GM18526 (cell line): ENCODE data around the gene NT5C3A.

Source experiments
- POLR2A ChIP-seq: IDR thresholded peaks from 3 replicates; pipeline ENCODE4 v1.6.1; 2011; ENCODE audit not compliant: insufficient read length; ENCODE audit errors: extremely low read depth

Gene NT5C3A

DNA sequence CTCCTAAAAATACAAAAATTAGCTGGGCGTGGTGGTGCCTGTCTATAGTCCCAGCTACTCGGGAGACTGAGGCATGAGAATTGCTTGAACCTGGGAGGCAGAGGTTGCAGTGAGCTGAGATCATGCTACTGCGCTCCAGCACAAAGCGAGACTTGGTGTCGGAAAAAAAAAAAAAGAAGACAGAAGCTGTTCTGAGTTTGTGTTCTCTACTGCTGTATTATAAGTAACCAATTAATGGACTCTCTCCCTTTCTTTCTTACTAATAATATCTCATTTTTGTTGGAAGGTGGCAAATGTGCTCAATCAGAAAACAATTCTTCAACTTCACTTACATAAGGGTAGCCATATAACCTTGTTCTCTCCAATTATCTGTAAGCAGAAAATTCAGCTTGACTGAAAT, 7.4 kb downstream of the NT5C3A start:
- TF ChIP-seq POLR2A: no peak

DNA sequence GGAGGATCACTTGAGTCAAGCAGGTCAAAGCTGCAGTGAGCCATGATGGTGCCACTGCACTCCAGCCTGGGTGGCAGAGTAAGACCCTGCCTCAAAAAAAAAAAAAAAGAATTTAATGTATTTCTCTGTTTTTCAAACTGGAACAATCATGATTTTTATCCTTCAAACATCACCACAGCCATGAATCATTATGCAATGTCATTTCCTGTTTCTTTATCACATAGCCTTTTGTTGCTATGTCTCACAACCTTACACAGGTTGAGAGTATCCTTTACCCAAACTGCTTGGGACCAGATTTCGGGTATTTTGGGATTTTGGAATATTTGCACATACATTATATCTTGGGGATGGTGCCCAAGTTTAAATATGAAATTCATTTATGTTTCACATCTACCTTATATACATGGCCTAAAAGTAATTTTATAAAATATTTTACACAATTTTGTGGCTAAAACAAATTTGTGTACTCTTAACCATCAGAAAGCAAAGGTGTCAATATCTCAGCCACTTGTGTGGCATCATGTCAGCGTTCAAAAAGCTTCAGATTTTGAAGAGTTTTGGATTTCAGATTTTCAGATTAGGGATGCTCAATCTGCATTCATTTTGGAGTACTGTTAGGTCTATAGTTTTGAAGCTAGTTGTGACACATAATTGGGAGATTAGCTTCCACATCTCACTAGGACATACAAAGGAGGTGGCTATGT, 8.2 kb downstream of the NT5C3A start:
- no peak for TF ChIP-seq POLR2A

DNA sequence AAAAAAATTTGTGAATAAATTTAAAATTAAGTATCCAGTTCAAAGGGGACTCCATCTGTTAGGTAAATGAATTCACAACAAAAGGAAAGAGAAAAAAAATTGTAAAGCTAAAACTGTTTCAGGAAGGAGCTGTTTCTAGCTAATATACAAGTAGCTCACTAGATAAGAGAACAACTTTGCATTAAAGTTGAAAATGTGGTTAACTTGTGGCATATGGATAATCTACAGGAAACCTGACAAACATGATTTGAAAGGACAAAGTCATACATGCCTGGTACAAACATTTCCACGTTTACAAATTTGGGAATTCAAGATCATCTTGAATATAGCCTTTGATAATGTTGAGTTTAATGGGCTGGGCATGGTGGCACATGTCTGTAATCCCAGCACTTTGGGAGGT, 8.9 kb downstream of the NT5C3A start:
- TF ChIP-seq POLR2A: no peak

DNA sequence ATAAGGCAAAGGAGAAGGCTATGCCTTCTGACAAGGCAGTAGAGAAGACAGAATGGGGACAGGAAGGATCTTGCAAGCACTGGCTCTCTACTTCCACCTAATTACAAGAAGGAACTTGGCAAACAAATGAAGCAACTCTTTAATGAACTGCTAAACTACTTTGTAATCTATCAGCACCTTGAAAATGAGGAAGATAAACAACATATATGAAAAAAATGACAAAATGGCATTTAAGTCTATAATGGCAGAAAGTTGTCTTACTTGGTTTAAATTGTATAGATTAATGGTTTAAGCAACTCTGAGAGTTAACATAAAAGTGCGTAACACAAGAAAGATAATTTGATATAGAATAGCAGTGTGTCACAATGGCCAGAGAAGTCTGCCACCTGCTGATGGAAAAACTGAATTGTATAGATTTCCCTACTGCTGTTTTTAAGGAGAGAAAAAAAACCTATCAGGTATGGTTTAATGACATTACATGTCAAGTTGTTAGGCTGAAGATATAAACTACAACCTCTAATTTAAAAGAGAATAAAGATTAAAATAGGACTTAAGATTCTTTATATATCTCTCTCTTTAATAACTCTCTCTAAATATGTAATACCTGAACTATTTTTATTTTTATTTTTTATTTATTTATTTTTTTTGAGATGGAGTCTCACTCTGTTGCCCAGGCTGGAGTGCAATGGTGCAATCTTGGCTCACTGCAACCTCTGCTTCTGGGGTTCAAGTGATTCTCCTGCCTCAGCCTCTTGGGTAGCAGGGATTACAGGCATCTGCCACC, 11.8 kb downstream of the NT5C3A start:
- TF ChIP-seq POLR2A: no peak

DNA sequence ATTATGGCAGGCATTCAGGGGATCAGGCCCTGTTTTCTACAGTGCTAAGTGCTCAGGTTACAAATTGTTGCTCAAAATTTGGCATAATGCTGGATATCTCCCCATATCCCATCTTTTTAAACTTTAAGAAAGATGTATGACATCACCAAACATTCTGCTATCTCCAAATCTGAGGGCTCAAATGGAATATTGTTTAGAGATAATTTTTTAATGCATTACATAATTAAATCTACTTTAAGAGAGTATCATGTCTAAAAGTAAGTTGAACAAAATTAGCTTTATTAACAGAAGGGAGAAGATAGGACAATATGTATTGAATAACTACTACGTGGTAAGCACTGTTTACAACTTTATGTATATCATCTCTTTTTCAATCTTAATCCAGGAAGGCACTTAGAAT, 13.9 kb downstream of the NT5C3A start:
- no peak for TF ChIP-seq POLR2A

DNA sequence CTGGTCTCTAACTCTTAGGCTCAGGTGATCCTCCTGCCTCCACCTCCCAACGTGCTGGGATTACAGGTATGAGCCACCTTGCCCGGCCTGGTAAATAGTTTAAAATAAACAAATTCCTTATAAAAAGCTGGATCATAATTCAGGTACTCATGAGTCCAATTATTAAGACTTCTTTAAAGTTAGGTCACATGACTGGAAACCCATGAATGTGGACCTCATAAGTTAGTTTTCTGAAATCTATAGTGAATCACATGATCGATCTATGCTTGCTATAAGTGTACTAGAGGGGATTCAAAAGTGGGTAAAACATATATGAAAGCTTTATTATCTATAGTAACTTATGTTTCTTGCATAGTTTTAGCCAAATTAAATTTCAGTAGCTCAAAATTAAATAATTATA, 14.3 kb downstream of the NT5C3A start:
- no peak for TF ChIP-seq POLR2A

DNA sequence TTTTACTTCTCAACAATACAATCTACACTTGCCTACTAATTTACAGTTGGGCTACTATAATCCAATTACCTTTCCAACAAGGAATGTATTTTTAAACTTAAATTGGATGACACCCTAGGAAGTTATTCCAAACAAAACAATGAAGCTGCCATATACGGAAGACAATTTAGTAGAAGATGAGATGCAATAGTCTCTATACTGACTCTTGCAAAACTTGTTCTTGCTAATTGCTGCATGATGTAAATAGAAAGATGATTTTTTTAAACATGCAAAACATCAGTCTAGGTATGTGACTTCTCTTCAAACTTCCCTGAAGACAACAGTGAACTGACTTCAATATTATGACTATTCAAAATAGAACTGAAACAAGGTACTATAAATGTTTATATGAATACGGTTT, 17.6 kb downstream of the NT5C3A start:
- no peak for TF ChIP-seq POLR2A

DNA sequence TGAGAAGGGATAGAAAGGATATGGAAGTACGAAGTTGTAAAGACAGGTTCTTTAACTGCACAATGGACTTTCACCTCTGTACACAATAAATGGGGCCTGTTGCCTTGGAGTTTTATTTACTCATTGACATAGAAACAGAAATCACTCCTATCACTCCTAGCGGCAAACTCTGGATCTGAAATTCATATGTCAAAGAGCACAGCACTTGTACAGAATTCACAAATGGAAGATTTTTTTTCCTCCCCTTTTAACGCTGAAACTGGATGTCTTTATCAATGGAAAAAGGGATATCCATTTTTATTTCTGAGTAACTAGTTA, 18.2 kb downstream of the NT5C3A start:
- no peak for TF ChIP-seq POLR2A

DNA sequence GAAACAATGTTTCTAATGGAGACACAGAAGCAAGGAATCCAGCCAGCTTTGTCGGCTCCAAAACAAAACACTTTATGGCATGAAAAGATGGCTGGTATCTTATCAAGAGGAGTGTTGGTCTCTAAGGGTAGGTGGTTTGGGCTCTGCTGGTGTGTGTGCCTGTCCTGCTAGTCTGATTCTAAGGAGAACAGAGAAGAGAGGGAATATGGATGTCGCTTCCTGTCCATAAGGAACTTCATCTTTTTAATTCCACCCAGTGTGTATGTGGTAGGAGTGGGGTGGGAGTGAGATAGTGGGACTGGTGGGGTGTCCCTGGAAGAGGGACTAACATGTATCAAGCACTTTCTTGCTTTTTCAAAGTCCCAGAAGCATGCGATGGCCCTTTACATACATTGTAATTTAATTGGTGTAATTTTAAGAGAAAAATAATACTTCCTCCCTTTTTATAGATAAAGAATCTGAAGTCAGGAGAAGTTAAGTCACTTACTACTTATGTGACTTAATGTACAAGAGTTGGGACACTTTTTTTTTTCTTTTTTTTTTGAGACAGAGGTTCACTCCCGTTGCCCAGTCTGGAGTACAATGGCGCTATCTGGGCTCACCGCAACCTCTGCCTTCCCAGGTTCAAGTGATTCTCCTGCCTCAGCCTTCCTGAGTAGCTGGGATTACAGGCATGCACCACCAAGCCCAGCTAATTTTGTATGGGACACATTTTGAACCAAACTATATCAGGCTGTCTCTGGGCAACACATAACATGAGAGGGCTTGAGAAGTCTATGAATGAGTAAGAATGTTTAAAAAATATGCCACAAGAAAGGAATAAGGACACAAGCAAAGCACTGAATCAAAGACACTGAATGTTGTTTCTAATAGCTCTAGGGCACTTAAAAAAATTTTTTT, 18.8 kb downstream of the NT5C3A start:
- TF ChIP-seq POLR2A: no peak

DNA sequence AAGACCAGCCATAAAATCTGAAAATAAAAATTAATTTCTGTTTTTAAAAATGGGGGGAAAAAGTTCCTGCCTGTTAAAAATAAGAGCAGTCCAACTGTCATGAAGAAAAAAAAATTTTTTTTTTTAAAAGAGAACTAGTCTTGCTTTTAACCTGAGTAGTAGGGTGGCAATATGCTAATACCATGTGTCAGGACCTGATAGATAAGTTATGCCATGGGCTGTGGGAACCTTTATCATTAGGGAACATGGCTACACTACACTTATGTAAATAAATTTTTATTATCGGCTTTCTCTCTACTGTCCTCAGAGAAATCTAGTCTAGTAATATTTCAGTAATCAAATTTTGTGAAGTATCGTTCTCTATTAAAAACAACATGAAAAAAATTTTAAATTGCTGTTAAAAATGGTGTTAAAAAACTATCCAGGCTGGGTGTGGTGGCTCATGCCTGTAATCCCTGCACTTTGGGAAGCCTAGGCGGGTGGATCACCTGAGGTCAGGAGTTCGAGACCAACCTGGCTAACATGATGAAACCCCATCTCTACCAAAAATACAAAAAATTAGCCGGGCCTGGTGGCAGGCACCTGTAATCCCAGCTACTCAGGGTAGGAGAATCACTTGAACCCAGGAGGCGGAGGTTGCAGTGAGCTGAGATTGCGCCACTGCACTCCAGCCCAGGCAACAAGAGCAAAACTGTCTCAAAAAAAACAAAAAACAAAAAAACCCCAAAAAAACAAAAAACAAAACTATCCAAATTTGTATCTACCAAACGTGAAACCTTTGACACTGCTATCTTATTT, 20.7 kb downstream of the NT5C3A start:
- TF ChIP-seq POLR2A: no peak

DNA sequence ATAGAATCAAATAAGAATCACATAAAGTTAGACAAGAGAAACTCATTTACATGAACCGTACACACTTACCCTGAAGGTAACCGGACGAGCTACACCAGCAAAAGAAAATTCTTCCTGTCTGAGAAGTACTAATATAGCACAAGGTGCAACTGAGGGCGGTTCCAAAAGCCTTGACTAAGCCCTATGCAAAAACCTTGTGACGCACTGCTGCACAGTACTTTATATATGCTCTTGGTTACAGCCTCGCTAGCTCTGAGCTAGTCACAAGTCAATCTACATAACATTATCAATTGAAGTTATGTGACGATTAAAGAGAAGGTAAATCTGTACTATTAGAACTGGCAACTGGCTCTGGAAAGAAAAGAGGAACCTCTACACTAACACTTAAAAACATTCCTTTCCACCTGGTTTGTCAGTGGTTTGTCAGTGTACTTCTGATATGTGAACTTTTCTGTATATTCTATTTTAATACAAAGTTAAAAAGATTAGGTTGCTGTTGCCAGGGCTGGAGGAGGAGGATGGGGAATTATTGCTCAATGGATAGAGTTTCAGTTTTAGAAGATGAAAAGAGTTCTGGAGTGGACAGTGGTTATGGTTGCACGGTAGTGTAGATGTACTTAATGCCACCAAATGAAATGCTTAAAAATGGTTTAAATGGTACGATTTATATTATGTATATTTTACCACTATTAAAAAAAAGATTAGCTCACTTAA, 21.6 kb downstream of the NT5C3A start:
- peak; percentile 90 for TF ChIP-seq POLR2A

DNA sequence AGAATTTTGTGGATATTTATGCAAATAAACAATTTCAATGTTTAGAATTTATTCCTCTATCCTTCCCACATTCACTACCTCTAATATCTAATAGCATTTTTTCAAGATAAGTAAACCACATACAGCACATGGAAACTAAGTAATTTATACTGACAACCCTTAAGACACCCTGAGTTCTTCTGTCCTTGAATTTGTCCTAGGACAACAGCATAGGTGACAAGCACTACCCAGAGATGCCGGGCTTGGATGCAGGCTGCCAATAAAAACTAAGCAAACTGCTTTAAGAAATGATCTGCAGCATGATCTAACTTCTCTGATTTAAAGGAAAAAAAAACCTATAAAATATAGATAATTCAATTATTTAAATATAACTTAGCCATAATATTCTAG, 22.7 kb downstream of the NT5C3A start:
- no peak for TF ChIP-seq POLR2A

DNA sequence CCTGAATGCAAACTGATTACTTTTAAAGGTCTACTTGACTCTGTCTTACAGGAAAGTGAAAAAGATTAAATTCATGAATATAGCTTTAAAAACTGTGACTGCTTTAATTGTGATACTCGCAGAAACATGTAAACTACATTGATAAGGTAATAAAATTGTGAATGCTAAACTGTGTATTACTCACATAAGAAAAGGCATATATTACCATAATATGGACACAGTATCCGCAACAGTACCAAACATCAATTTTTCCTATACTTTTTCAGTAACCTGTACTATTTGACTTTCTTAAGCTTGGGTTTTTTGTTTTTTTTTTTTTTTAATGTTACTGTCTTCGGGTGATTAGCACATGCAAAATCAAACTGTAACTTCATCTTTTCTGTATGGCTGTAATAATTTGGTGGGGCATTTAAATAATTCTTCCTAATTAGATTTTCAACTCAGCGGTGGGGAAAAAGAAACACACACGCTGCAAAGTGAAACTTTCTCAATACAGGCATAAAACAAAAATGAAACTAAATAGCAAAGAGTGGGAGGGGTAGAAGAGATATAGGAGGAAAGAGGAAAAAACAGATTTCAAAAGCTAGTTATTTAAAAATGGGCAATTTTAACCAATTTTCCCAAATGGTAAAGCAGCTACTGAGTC, 23.2 kb downstream of the NT5C3A start:
- no peak for TF ChIP-seq POLR2A

DNA sequence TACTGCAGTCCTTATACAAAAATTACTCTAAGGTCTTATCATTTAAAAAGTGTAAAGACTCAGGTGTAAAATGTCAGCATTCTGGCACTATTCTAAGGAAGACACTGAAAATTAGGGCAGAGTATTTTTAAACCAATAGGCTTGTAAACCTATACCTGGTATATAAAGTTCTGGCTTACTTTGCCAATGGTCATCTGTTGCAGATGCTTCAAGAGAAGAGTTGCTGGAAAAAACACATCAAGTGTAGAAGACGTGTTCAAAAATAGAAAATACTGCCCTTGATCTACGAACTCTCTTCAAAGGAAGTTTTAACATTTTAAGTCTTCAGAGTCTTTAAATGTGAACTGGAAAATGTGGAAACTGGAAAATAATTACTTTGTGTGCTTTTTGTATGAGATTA, 23.9 kb downstream of the NT5C3A start:
- no peak for TF ChIP-seq POLR2A
